ENCODE data around the gene PDZD4. TPM values are rescaled to one million over a fixed set of nuclear protein-coding genes. Genes with fewer than 3 reads are reported as not detected.

PDZD4 gene
- total and polyA plus RNA-seq, 9 of the 15 experiments (the other 6 are each of a cell fraction or from before 2014, with no cell fraction given): 0.05 to 0.38 (median 0.07) TPM; not detected in 5

DNA sequence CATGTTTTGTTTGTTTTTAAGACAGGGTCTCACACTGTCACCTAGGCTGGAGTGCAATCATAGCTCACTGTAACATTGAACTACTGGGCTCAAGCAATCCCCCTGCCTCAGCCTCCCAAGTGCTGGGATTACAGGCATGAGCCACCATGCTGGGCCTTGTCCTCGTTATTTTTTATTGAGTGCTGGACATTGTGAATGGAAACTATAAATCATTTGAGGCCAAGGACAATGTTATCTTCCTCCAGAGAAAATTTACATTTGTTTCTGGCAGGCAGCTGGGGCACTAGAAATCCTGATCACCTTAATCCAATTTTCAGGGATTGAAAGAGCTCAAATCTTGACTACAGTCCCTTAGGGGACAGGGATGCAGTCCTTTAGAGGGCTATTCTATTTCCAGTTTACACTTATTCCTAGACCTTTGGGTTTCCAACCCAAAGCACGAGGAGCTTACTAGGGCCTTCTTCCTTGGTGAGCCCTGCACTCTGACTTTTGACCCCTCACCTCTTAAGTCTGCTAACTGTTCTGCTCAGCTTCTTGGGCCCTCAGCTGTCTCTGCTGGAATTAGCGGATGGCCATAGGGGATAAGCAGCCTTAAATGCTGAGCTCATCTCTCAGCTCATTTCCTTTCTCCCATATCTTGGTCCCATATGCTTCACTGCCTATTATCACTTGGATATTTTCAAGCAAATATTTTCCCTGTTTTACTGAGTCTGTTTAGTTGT lies 23.0 kb upstream of the PDZD4 start (continued):
- TF ChIP-seq, protein P1, sequence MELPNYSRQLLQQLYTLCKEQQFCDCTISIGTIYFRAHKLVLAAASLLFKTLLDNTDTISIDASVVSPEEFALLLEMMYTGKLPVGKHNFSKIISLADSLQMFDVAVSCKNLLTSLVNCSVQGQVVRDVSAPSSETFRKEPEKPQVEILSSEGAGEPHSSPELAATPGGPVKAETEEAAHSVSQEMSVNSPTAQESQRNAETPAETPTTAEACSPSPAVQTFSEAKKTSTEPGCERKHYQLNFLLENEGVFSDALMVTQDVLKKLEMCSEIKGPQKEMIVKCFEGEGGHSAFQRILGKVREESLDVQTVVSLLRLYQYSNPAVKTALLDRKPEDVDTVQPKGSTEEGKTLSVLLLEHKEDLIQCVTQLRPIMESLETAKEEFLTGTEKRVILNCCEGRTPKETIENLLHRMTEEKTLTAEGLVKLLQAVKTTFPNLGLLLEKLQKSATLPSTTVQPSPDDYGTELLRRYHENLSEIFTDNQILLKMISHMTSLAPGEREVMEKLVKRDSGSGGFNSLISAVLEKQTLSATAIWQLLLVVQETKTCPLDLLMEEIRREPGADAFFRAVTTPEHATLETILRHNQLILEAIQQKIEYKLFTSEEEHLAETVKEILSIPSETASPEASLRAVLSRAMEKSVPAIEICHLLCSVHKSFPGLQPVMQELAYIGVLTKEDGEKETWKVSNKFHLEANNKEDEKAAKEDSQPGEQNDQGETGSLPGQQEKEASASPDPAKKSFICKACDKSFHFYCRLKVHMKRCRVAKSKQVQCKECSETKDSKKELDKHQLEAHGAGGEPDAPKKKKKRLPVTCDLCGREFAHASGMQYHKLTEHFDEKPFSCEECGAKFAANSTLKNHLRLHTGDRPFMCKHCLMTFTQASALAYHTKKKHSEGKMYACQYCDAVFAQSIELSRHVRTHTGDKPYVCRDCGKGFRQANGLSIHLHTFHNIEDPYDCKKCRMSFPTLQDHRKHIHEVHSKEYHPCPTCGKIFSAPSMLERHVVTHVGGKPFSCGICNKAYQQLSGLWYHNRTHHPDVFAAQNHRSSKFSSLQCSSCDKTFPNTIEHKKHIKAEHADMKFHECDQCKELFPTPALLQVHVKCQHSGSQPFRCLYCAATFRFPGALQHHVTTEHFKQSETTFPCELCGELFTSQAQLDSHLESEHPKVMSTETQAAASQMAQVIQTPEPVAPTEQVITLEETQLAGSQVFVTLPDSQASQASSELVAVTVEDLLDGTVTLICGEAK (IDR thresholded peaks at IDR 0.05): no peak
- TF ChIP-seq, protein P1 (CRISPR knock-in tag; IDR thresholded peaks at IDR 0.05): no peak
- TF ChIP-seq YY1 (IDR thresholded peaks at IDR 0.05; ENCODE audit: borderline replicate concordance in 1 of 3, control insufficient read depth in 1 of 3, extremely low read depth in 1 of 3, insufficient read depth in 3 of 3, insufficient read length in 1 of 3, insufficient replicate concordance in 2 of 3, low read depth in 1 of 3, low read length in 2 of 3) (no peak), KAT8 (IDR thresholded peaks at IDR 0.05; ENCODE audit: low read depth) (no peak), NFIC (IDR thresholded peaks at IDR 0.05) (peak; percentile 89)
- TF ChIP-seq, protein P2, sequence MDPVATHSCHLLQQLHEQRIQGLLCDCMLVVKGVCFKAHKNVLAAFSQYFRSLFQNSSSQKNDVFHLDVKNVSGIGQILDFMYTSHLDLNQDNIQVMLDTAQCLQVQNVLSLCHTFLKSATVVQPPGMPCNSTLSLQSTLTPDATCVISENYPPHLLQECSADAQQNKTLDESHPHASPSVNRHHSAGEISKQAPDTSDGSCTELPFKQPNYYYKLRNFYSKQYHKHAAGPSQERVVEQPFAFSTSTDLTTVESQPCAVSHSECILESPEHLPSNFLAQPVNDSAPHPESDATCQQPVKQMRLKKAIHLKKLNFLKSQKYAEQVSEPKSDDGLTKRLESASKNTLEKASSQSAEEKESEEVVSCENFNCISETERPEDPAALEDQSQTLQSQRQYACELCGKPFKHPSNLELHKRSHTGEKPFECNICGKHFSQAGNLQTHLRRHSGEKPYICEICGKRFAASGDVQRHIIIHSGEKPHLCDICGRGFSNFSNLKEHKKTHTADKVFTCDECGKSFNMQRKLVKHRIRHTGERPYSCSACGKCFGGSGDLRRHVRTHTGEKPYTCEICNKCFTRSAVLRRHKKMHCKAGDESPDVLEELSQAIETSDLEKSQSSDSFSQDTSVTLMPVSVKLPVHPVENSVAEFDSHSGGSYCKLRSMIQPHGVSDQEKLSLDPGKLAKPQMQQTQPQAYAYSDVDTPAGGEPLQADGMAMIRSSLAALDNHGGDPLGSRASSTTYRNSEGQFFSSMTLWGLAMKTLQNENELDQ (CRISPR knock-in tag; IDR thresholded peaks at IDR 0.05; ENCODE audit: borderline replicate concordance): no peak
- TF ChIP-seq, protein P3, sequence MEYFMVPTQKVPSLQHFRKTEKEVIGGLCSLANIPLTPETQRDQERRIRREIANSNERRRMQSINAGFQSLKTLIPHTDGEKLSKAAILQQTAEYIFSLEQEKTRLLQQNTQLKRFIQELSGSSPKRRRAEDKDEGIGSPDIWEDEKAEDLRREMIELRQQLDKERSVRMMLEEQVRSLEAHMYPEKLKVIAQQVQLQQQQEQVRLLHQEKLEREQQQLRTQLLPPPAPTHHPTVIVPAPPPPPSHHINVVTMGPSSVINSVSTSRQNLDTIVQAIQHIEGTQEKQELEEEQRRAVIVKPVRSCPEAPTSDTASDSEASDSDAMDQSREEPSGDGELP (CRISPR knock-in tag; IDR thresholded peaks at IDR 0.05; ENCODE audit: borderline replicate concordance): peak; percentile 90
- TF ChIP-seq, protein P4, sequence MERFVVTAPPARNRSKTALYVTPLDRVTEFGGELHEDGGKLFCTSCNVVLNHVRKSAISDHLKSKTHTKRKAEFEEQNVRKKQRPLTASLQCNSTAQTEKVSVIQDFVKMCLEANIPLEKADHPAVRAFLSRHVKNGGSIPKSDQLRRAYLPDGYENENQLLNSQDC (CRISPR knock-in tag; IDR thresholded peaks at IDR 0.05): no peak
- TF ChIP-seq, protein P5, sequence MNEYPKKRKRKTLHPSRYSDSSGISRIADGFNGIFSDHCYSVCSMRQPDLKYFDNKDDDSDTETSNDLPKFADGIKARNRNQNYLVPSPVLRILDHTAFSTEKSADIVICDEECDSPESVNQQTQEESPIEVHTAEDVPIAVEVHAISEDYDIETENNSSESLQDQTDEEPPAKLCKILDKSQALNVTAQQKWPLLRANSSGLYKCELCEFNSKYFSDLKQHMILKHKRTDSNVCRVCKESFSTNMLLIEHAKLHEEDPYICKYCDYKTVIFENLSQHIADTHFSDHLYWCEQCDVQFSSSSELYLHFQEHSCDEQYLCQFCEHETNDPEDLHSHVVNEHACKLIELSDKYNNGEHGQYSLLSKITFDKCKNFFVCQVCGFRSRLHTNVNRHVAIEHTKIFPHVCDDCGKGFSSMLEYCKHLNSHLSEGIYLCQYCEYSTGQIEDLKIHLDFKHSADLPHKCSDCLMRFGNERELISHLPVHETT (CRISPR knock-in tag; conservative IDR thresholded peaks at IDR 0.05 in 1 of 2, IDR thresholded peaks at IDR 0.05 in 1 of 2): 0 out of 4 replicates have a peak, but pooled peaks of 1 of the 2 experiments have one; percentile 48

Data from K562 (cell line).